Activated naive CD4-positive, alpha-beta T cell treated with anti-CD3 and anti-CD28 coated beads, Interleukin-2, amount 50 U/mL, for 72 hours (primary cell): ENCODE measurements around the gene PRRC2B. TPM values are rescaled to one million over a fixed set of nuclear protein-coding genes. Genes with fewer than 3 reads are reported as not detected.

Experiments
- ATAC-seq, 2 donors: fragments of 150-1000 bp; cut with Tn5 transposase; 2 replicates each; pipeline ENCODE4 v1.10.0; 2021; ENCODE audit warnings: mild to moderate bottlenecking in 2 of 2, moderate library complexity in 2 of 2
- DNase-seq, 2 donors: peaks; one replicate each; pipeline ENCODE4 v3.0.0; 2021 to 2022; ENCODE audit warnings: low spot score in 2 of 2
- H3K27ac Mint-ChIP-seq, 2 donors: one replicate each; pipeline ENCODE4 v1.8.0; 2022; ENCODE audit warnings: mild to moderate bottlenecking in 2 of 2, mixed read lengths in 2 of 2
- H3K36me3 Mint-ChIP-seq, 2 donors: one replicate each; pipeline ENCODE4 v1.8.0; 2022; ENCODE audit warnings: mixed read lengths in 2 of 2
- H3K9me3 Mint-ChIP-seq, 2 donors: one replicate each; pipeline ENCODE4 v1.8.0; 2022; ENCODE audit warnings: mixed read lengths in 2 of 2
- total RNA-seq, 2 donors: library from RNA; stranded (reverse); gene quantifications; one replicate each; pipeline ENCODE4 v1.2.3, GENCODE V29; 2022

PRRC2B gene
- total RNA-seq, 2 donors from 2014 or later: 138 to 160 TPM

DNA sequence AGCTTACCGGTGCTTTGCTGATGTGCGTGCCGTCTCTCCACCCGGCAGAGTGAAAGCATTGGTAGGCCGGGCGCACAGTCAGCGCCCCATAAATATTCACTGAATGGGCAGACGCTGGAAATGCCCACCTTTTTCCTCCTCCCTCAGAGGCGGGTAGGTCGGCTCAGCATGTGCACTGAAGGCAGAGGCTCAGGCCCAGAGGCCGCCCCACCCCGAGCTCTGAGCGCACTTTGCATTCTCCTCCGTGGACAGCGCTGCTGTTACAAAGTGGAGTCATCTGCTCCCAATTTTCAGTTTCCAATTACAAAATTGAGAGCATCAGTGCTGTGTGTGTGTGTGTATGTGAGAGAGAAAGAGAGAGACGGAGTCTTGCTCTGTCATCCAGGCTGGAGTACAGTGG, 126.6 kb downstream of the PRRC2B start:
- H3K36me3 Mint-ChIP-seq: peaks cover 0 to 7% of the 10 kb centered on the region in 2 donors
- H3K27ac Mint-ChIP-seq: no peak overlapping the region
- DNase-seq: no peak
- H3K9me3 Mint-ChIP-seq: no peaks in the 10 kb centered on the region
- ATAC-seq: no peak

- Mint-ChIP-seq H3K9me3 (no peaks in the 10 kb centered on the region), H3K27ac (peak overlapping the region in 1 of 2 donors; percentile 16), H3K36me3 (peaks cover 1 to 7% of the 10 kb centered on the region in 2 donors)
- ATAC-seq (no peak), DNase-seq (no peak)
These were observed 127.3 kb downstream of the PRRC2B start for GRCh38 chr9:131521203-131521602.

GRCh38 chr9:131521822-131522221, 127.9 kb downstream of the PRRC2B start:
- H3K36me3 Mint-ChIP-seq: peaks cover 7 to 8% of the 10 kb centered on the region in 2 donors
- DNase-seq: no peak
- no peak for ATAC-seq
- H3K9me3 Mint-ChIP-seq: no peaks in the 10 kb centered on the region
- H3K27ac Mint-ChIP-seq: peak overlapping the region in 1 of 2 donors; percentile 16

GRCh38 chr9:131522257-131523085, 128.6 kb downstream of the PRRC2B start:
- Mint-ChIP-seq H3K9me3 (no peaks in the 10 kb centered on the region), H3K27ac (peak overlapping the region in 1 of 2 donors; percentile 71), H3K36me3 (peaks cover 7 to 8% of the 10 kb centered on the region in 2 donors)
- DNase-seq (no peak), ATAC-seq (no peak)

GRCh38 chr9:131523086-131523388, 129.2 kb downstream of the PRRC2B start:
- Mint-ChIP-seq H3K27ac (peak overlapping the region in 1 of 2 donors; percentile 71), H3K9me3 (no peaks in the 10 kb centered on the region), H3K36me3 (peaks cover 8 to 9% of the 10 kb centered on the region in 2 donors)
- DNase-seq: no peak
- ATAC-seq: no peak

DNA sequence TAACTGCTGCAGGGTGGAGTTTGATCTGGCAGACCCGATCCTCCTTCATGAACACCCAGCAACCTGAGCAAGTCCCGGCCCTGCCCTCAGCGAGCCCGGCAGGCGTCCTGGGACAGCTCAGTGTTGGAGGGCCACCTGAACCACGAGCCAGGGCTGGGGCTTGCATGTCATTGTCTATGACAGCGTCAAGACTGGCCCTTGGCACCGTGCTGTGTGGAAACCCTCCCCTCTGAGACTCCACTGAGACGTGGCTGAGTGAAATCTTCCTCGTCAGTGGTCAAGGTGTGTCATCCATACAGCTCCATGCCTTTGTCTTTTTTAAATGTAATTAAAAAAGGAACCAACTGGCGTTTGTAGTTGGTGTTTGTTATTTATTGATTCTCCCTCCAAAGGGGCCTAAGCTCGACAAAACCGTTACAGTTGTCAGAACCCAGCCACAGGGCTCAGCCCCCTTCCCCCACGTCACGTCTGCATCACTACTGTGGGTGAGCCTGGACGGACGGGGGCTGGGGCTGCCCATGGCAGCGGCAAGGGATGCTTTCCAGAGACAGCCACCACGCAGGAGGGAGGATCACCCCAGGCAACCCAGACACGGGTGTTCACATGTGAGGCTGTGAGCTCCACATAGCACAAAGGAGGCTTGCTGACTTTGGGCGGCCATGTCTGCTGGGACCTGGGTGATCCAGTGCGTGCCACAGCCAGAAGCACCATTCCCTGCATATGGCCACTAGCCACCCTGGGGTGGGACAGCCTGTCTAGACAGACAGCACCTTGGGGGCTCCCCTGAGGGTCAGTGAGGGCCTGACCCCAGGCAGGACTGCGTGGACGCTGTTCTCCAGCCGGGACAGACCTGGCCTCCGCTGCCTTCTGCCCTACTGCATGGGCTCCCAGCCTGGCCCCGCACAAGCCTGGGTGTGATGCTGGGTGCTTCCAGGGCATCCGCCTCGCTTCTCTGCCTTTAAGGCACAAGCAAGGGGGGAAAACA, 129.9 kb downstream of the PRRC2B start:
- no peak for DNase-seq
- H3K36me3 Mint-ChIP-seq: peaks cover 13 to 14% of the 10 kb centered on the region in 2 donors
- no peaks in the 10 kb centered on the region for H3K9me3 Mint-ChIP-seq
- H3K27ac Mint-ChIP-seq: peak overlapping the region in 1 of 2 donors; percentile 71
- peak; percentile 16 to 38 for ATAC-seq

GRCh38 chr9:131524665-131525315, 130.9 kb downstream of the PRRC2B start:
- Mint-ChIP-seq H3K36me3 (peaks cover 9 to 13% of the 10 kb centered on the region in 2 donors), H3K9me3 (no peaks in the 10 kb centered on the region), H3K27ac (peak overlapping the region; percentile 65 to 71)
- no peak for DNase-seq
- ATAC-seq: peak in 1 of 2 donors; percentile 17

DNA sequence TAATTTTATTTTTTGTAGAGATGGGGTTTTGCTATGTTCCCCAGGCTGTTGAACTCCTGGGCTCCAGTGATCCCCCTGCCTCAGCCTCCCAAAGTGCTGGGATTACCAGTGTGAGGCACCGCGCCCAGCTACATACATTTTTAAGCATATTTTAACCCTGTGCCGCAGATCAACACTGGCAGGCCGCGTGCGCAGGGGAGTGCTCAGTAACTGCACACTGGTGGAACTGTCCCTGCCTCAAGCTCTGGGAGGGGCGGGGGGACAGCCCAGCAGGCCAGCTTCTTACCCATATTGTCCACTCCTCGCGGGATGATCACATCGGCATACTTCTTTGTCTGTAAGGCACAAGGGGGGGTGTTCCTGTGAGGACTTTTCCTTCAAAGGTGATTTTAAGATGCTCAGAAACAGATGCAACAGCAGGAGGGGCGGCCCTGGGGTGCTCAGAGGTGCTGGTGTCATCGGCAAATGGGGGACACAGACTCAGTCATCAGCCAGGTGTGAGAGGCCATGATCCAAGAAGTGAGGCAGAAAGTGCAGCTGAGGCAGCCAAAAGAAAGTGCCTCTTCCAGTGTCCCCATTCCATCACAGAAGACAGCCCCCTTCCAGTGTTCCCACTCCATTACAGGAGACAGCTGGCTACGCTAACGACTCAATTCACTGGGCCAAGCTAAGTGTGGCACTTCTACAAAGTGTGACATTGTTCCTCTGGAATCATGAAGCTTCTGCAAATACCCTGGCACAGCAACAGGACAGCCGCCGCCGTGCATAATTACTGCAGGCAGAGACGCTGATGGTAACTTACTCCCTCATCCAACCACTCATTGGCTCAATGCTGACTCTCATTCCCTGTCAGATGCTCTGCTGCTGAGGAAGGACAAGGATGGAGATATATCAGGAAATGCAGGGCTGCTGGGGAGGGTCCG, 132.0 kb downstream of the PRRC2B start:
- H3K27ac Mint-ChIP-seq: no peak overlapping the region
- ATAC-seq (no peak), DNase-seq (no peak)
- H3K36me3 Mint-ChIP-seq: peaks cover 12 to 13% of the 10 kb centered on the region in 2 donors
- H3K9me3 Mint-ChIP-seq: no peaks in the 10 kb centered on the region

- DNase-seq: no peak
- no peaks in the 10 kb centered on the region for H3K9me3 Mint-ChIP-seq
- peak overlapping the region in 1 of 2 donors; percentile 82 for H3K27ac Mint-ChIP-seq
- no peak for ATAC-seq
- peaks cover 12 to 13% of the 10 kb centered on the region in 2 donors for H3K36me3 Mint-ChIP-seq
These were observed 134.3 kb downstream of the PRRC2B start for GRCh38 chr9:131528186-131528585.

DNA sequence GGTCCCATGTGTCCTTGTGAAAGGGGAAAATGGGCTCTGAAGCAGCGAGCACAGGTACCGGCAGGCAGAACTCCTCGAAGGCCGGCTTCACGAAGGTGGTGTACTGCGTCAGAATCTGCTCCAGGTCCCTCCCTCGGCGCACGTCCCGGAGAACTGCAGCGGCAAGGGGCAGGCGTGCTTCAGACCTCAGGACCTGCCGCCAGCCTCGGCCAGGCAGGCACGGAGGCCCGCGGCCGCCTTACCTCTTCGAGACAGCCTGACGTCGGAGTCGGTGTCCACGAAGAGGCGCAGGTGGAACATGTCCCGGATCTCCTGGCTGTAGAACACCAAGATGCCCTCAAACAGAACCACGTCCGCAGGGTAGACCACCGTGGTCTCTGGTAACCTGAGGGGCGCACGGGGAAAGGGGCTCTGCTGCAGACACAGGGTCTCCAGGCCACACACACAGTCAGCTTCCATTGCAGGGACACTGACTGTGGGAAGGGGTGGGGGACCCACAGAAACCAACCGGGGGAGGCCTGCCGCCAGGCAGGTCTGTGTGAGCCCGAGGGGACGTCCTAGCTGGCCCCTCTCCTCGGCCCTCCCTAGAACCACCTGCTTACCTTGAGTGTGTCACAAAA, 135.1 kb downstream of the PRRC2B start:
- Mint-ChIP-seq H3K9me3 (no peaks in the 10 kb centered on the region), H3K27ac (peak overlapping the region in 1 of 2 donors; percentile 70), H3K36me3 (peaks cover 12 to 13% of the 10 kb centered on the region in 2 donors)
- ATAC-seq (no peak), DNase-seq (no peak)

- Mint-ChIP-seq H3K9me3 (no peaks in the 10 kb centered on the region), H3K27ac (peak overlapping the region; percentile 70 to 74), H3K36me3 (peaks cover 12 to 13% of the 10 kb centered on the region in 2 donors)
- no peak for DNase-seq
- no peak for ATAC-seq
These were observed 136.0 kb downstream of the PRRC2B start for GRCh38 chr9:131529597-131530545.

DNA sequence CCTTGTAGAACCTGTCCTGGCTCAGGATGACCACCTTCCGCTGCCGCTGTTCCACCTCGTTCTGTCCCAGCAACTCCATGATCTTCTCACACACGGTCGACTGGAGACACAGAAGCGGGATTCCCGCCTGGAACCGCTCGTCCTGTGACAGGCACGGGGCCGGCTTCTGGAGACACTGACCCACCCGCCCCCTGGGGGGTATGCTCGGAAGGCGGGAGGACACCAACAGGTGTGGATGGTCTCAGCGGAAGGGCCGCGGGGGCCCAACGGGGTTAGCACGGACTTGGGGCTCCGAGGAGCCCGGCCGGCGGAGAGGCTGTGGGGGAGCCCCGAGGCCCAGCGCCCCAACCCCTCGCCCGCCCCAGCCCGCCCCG, 136.6 kb downstream of the PRRC2B start:
- ATAC-seq (peak; percentile 16 to 29), DNase-seq (no peak)
- Mint-ChIP-seq H3K27ac (peak overlapping the region; percentile 70 to 74), H3K36me3 (peaks cover 12 to 13% of the 10 kb centered on the region in 2 donors), H3K9me3 (no peaks in the 10 kb centered on the region)

DNA sequence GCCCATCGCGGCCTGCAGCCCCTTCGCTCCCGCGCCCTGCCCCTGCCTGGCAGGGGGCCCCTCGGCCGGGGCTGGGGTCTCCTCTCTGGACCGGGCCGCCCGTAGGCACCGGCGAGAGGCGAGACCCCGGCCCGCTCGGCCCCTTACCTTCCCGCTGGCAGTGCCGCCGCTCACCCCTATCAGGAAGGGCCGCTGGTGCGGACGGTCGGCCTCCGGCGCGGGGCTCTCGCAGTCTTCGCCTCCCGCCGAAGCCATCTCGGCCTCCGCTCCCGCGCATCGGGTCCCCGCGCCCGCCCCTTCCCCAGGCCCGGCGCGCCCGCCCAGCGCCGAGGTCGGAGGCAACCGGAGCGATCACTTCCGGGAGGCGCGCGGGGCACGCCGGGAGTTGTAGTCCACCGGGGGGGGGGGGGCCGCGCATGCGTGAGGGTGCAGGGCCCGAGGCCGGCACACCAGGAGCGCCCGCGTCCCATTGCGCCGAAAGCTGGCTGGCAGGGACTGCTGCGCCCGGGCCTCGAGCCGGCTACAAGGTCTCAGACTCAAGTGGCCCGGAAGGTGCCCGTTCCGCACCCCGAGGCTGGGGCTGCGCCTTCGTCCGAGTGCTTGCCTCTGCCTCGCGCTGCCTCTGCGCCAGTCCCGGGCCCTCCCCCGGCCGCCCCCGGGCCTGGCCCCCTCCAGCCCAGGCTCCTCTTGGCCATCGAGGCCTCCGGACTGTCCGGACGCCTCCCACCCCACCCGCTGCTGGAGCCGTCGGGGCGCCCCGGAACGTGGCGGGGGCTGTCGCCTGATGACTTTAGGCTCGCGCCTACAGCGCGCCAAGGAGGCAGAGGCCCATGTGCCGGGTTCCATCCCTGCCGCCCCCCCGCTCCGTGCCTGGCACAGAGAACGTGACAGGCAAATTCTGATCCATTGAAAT, 137.3 kb downstream of the PRRC2B start, which contains the start of gene UCK1:
Gene UCK1, minus strand, starts transcription at position 344 of the 913 bp plus-strand sequence. Its CDS starts 89 bp downstream, at position 255.
- peak within 1 kb of the TSS; percentile 70 to 74 for H3K27ac Mint-ChIP-seq

More for the DNA sequence above, 137.3 kb downstream of the PRRC2B start, which contains the start of gene UCK1:
- DNase-seq (peak; percentile 77 to 80), ATAC-seq (peak; percentile 98)
- H3K9me3 Mint-ChIP-seq: no peaks in the 10 kb centered on the region
- H3K36me3 Mint-ChIP-seq: peaks cover 12% of the 10 kb centered on the region in 2 donors
